Measurements from ENCODE around the gene CEP57L1. TPM values are rescaled to one million over a fixed set of nuclear protein-coding genes. Genes with fewer than 3 reads are reported as not detected.
A peak's percentile ranks its signal among the peaks of the same experiment; 100 is the strongest.

CEP57L1 gene
- total and polyA plus RNA-seq, 8 donors: 11.3 to 42.5 (median 33.6) TPM

DNA sequence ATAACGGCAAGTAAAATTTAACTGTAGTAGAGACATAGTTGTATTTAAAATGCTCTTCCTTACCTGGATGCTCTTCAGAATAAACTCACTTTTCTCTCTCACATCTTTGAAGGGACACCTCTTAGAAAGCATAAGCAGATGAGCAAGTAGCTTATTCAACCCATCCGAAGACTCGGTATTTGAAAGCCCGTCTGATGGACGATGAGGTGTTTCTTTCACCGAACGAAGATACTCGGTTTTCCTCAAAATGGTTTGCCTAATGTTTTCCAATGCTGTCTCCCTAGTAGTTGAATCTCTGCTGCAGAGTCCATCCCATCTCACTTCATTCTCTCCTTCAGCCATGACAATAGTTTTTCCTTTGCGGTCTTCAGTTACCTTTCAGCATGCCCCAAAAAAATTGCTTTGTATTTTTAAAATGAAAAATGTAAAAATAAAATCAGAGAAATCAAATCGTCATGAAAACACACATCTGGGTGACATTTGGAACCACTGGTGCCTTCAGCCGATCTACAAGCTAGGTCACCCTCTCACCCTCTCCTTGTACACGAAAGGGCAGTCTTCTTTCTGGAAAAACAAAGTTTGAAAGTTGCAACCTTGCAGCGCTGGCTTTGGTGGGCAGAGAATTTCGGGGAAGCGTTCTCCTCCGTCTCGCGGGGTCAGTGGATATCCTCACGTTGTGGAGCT is 1.4 kb upstream of the CEP57L1 start:
- DNase-seq (peak in 1 of 4 donors; percentile 24), ATAC-seq (no peak)
- TF ChIP-seq, protein P1, sequence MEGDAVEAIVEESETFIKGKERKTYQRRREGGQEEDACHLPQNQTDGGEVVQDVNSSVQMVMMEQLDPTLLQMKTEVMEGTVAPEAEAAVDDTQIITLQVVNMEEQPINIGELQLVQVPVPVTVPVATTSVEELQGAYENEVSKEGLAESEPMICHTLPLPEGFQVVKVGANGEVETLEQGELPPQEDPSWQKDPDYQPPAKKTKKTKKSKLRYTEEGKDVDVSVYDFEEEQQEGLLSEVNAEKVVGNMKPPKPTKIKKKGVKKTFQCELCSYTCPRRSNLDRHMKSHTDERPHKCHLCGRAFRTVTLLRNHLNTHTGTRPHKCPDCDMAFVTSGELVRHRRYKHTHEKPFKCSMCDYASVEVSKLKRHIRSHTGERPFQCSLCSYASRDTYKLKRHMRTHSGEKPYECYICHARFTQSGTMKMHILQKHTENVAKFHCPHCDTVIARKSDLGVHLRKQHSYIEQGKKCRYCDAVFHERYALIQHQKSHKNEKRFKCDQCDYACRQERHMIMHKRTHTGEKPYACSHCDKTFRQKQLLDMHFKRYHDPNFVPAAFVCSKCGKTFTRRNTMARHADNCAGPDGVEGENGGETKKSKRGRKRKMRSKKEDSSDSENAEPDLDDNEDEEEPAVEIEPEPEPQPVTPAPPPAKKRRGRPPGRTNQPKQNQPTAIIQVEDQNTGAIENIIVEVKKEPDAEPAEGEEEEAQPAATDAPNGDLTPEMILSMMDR (IDR thresholded peaks at IDR 0.05): no peak
- Histone ChIP-seq H3K4me3 (peak overlapping the region; percentile 69 to 70), H3K36me3 (no peaks in the 10 kb centered on the region), H3K9me3 (no peaks in the 10 kb centered on the region), H3K27me3 (no peaks in the 10 kb centered on the region), H3K27ac (peak overlapping the region; percentile 97 to 99), H3K4me1 (peaks cover 0 to 54% of the 10 kb centered on the region in 2 donors)
- intact Hi-C loops (cut with DNase I): no loop called here

DNA sequence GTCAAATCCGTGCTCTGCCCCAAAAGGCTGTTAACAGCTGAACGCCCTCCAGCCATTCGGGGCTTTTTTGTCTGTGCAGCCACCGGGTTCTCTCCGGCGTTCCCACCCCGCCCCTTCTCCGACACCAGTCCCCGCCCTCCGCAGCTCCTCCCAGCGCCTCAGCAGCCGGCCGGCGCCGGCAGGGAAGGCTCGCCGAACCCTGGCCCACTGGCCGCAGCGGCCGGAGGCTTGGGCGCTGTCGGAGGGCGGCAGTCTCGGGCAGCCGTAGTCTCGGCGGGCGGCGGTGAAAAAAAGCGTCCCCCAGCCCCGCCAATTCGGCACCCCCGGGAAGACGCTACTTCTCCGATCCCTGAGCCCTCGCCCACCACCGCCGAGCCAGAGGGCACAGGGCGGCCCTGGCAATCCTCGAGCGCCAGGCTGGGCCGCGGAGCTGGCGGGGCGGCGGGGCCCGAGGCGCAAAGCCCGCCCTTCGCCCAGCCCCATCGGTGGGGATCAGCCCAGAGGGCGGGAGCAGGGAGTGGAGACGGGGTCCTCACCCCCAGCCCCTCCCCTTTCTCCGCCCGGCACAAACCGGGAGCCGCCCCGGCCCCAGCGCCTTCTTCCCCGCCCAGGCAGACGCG is 781 bp upstream of the CEP57L1 start, which contains the start of gene SESN1:
Gene SESN1 (minus strand): TSS at position 431 of the 620 bp plus-strand sequence. CDS start 773 bp downstream, outside the sequence.
- Histone ChIP-seq H3K27me3 (no peaks in the 10 kb centered on the region), H3K4me3 (peak within 1 kb of the TSS; percentile 69 to 70), H3K4me1 (peaks cover 0 to 54% of the 10 kb centered on the region in 2 donors), H3K36me3 (no peaks in the 10 kb centered on the region), H3K9me3 (no peaks in the 10 kb centered on the region), H3K27ac (peak within 1 kb of the TSS; percentile 97 to 99)
- peak; percentile 89 to 99 (median 96) for DNase-seq
- intact Hi-C loops (cut with DNase I): no loop called here
- ATAC-seq: peak; percentile 94
- TF ChIP-seq, protein P1 (IDR thresholded peaks at IDR 0.05): no peak

DNA sequence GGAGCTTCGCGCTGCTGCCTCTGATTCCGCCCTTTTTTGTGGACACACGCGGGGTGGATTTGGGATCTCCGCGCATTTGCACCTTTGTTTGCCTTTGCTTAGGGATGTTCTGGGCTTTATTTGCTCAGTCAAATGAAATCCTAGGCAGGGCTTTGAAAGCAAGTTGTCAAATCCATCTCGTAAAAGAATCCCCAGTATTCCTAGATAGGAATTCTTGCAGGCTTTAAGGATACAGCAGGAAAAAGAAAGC is 453 bp downstream of the CEP57L1 start:
- ATAC-seq (no peak), DNase-seq (no peak)
- Histone ChIP-seq H3K36me3 (peaks cover 0 to under 1% of the 10 kb centered on the region in 2 donors), H3K4me3 (peak overlapping the region; percentile 69 to 70), H3K9me3 (no peaks in the 10 kb centered on the region), H3K27ac (peak overlapping the region; percentile 97 to 99), H3K4me1 (peaks cover 0 to 46% of the 10 kb centered on the region in 2 donors), H3K27me3 (no peaks in the 10 kb centered on the region)
- TF ChIP-seq, protein P1 (IDR thresholded peaks at IDR 0.05): no peak
- intact Hi-C loops (cut with DNase I): no loop called here

DNA sequence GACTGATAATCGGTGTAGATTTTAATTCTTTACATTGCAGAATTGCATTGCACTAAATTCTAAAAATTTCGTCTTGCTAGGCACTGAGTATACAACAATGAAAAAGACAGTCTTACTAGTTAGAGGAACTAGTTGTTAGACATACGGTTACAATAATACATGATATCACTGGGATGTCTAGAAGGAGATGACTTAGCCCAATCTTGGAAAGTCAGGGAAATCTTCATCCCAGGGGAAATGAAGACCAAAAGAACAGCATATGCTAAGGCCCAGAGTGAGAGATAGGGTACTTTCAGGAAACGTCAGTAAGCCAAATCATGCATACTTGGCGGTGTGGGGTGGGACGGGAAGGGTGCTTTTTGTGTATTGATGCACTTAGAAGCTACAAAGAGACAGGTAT is 901 bp downstream of the CEP57L1 start:
- ATAC-seq (no peak), DNase-seq (no peak)
- Histone ChIP-seq H3K27me3 (no peaks in the 10 kb centered on the region), H3K4me3 (peak overlapping the region; percentile 69 to 70), H3K36me3 (peaks cover 0 to 5% of the 10 kb centered on the region in 2 donors), H3K9me3 (no peaks in the 10 kb centered on the region), H3K4me1 (peaks cover 0 to 41% of the 10 kb centered on the region in 2 donors), H3K27ac (peak overlapping the region in 1 of 2 donors; percentile 97)
- TF ChIP-seq, protein P1 (IDR thresholded peaks at IDR 0.05): no peak
- intact Hi-C loops (cut with DNase I): no loop called here

DNA sequence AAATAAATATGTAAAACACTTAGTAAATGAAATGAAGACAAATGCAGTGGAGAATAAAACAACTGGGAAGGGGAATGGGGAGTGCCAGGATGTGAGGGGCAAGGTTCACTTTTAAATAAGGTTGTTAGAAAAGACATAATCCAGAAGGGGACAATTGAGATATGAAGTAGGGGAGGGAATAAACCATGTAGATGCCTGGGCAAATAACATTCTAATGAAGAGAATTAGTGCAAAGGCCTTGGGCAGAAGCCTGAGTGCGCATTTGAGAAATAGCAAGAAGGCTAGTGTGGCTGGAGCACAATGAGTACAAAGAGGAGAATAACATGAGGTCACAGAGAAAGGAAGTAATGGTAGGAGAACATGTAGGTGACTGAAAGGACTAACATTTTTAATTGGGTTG is 2.4 kb downstream of the CEP57L1 start:
- intact Hi-C loops (cut with DNase I): no loop called here
- Histone ChIP-seq H3K9me3 (no peaks in the 10 kb centered on the region), H3K36me3 (peaks cover 0 to 5% of the 10 kb centered on the region in 2 donors), H3K4me3 (no peak overlapping the region), H3K4me1 (peaks cover 0 to 27% of the 10 kb centered on the region in 2 donors), H3K27me3 (no peaks in the 10 kb centered on the region), H3K27ac (no peak overlapping the region)
- DNase-seq (no peak), ATAC-seq (no peak)
- TF ChIP-seq, protein P1 (IDR thresholded peaks at IDR 0.05): no peak

Measured in left lung (tissue), 10 donors.